ENCODE data around the gene VPS13A.
A peak's percentile ranks its signal among the peaks of the same experiment; 100 is the strongest.

VPS13A gene

DNA sequence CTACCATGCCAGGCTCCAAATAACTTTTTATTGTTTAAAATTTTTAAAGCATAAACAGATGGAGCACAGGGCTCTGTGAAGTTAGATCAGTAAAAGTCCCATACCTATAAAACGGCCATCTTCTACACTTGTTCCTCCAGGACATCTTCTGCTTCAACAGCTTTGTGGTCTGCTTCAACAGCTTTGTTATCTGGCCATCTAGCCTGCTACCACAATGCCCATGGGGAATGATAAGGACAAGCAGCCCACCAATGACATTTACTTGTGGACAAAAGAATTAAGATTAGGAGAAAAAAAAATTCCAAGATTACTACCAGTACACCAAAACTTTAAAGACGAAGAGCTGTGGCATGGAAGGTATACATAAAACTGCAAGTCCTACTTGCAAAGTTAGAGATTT, 2.2 kb upstream of the VPS13A start:
- no peak overlapping the region for H3K27ac ChIP-seq
- H3K36me3 ChIP-seq: no peaks in the 10 kb centered on the region

DNA sequence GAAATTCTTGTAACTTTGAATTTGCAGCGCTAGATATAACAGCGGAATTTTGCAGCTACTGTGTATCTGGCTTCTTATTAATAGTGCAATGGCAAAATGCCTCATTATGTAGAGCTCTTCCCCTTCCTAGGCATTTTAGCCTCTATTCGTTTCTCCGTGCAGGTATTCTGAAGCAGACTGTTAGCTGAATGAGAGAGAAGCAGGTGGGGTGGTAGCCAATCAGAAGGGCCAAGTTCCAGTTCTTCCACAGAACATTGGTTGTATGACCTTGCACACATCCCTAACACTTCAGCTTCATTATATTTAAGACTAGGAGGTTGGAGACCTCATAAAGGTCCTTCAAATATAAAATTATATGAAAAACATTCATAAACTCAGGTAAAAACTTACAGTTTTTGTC, 1.2 kb upstream of the VPS13A start:
- Histone ChIP-seq H3K9me3 (no peaks in the 10 kb centered on the region), H3K4me3 (ENCODE audit: low read depth in 1 of 2, low read length in 1 of 2) (no peak overlapping the region), H3K27ac (no peak overlapping the region), H3K27me3 (peaks cover 28% of the 10 kb centered on the region), H3K4me1 (ENCODE audit: control insufficient read depth in 1 of 2, insufficient read depth in 1 of 2, low read depth in 1 of 2, low read length in 1 of 2) (peaks cover 12 to 14% of the 10 kb centered on the region in 2 experiments), H3K36me3 (no peaks in the 10 kb centered on the region)
- TF ChIP-seq, protein P1, sequence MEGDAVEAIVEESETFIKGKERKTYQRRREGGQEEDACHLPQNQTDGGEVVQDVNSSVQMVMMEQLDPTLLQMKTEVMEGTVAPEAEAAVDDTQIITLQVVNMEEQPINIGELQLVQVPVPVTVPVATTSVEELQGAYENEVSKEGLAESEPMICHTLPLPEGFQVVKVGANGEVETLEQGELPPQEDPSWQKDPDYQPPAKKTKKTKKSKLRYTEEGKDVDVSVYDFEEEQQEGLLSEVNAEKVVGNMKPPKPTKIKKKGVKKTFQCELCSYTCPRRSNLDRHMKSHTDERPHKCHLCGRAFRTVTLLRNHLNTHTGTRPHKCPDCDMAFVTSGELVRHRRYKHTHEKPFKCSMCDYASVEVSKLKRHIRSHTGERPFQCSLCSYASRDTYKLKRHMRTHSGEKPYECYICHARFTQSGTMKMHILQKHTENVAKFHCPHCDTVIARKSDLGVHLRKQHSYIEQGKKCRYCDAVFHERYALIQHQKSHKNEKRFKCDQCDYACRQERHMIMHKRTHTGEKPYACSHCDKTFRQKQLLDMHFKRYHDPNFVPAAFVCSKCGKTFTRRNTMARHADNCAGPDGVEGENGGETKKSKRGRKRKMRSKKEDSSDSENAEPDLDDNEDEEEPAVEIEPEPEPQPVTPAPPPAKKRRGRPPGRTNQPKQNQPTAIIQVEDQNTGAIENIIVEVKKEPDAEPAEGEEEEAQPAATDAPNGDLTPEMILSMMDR (IDR thresholded peaks at IDR 0.05): no peak

More for the DNA sequence above, 2.2 kb upstream of the VPS13A start:
- Histone ChIP-seq H3K27me3 (peaks cover 28% of the 10 kb centered on the region), H3K4me3 (ENCODE audit: low read depth in 1 of 2, low read length in 1 of 2) (no peak overlapping the region), H3K9me3 (no peaks in the 10 kb centered on the region), H3K4me1 (ENCODE audit: control insufficient read depth in 1 of 2, insufficient read depth in 1 of 2, low read depth in 1 of 2, low read length in 1 of 2) (peaks cover 12 to 14% of the 10 kb centered on the region in 2 experiments)
- TF ChIP-seq, protein P1 (IDR thresholded peaks at IDR 0.05): no peak

DNA sequence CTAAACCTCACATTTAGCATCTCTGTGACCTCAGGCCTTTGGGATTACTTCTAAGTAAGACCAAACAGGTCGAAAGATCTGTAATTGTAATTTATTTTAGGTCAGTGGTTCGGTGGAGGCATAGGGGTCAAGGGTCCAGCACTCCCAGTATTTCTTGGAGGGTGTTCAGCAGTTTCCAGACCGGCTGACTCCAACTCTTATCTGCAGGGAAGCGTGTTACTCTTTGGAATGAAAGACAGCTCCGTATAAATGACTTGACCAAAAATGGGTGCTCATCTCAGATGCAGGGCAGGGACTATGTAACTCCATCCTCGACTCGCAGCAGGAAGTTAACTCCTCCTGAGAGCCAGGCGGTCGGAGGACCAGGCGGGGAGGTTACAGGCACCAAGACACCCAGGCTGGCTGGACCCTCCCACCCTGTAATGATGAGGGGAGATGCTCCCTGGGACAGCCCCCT, 620 bp upstream of the VPS13A start:
- Histone ChIP-seq H3K9me3 (no peaks in the 10 kb centered on the region), H3K27me3 (peaks cover 28% of the 10 kb centered on the region), H3K4me1 (ENCODE audit: control insufficient read depth in 1 of 2, insufficient read depth in 1 of 2, low read depth in 1 of 2, low read length in 1 of 2) (peaks cover 12 to 14% of the 10 kb centered on the region in 2 experiments), H3K27ac (peak overlapping the region; percentile 45), H3K36me3 (no peaks in the 10 kb centered on the region), H3K4me3 (ENCODE audit: low read depth in 1 of 2, low read length in 1 of 2) (peak overlapping the region; percentile 81 to 84)
- TF ChIP-seq, protein P1 (IDR thresholded peaks at IDR 0.05): no peak

DNA sequence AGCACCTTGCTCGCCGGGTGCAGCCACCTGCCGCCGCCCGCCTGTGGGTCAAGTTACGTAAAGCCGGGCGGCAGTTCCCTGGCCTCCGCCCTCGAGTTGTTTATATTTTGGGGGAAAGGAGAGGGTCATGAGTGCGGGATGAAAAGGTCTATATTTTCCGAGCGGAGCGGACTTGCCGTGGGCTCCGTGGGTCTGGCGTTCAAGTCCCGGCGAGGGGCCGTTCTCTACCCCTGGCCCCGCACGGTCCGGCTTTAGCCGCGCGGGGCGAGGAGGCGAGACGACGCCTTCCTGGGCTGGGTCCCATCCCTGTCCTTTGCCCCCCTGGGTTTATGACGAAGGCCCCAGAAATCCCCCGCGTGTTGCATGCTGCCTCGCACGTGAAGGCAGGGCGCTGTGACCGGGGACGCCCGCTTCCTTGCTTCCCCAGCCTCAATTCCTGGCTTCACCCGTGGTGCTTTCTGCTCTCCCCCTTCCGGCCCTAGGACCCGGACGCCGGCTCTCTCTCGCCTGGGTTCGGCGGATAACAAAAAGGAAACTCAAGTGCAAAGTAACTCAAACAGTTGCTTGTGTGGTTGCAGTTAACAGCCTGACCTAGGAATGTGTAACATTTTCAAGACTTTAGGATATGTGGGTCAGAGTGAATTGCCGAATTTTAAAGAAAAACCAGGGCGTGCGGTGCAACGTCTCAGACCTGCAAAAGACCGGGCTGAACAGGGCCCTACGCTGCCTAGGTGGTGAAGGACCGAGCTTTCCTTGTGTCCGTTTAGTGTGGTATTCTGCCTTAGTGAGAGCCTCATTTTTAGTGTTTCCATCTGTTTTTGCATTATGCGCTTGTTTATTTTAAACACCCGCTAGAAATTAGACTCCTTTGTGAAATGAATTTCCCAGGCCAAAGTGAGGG, 810 bp downstream of the VPS13A start:
- Histone ChIP-seq H3K27me3 (peaks cover 28% of the 10 kb centered on the region), H3K4me3 (ENCODE audit: low read depth in 1 of 2, low read length in 1 of 2) (peak overlapping the region; percentile 81 to 84), H3K27ac (peak overlapping the region; percentile 53), H3K4me1 (ENCODE audit: control insufficient read depth in 1 of 2, insufficient read depth in 1 of 2, low read depth in 1 of 2, low read length in 1 of 2) (peaks cover 12 to 14% of the 10 kb centered on the region in 2 experiments), H3K9me3 (no peaks in the 10 kb centered on the region), H3K36me3 (no peaks in the 10 kb centered on the region)
- TF ChIP-seq, protein P1 (IDR thresholded peaks at IDR 0.05): no peak

DNA sequence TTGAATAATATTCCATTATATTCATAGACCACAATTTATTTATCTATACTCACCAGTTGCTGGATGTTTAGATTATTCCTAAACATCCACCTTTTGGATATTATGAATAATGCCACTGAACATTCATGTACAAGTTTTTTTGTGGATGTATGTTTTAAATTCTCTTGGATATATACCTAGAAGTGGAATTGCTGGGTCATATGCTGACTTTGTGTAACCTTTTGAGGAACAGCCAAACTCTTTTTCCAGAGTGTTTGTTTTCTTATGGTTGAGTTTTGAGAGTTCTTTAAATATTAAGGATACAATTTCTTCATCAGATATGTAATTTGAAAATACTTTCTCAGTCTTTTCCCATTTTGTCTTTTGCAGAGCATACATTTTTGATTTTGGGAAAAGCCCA, 2.7 kb downstream of the VPS13A start:
- no peaks in the 10 kb centered on the region for H3K9me3 ChIP-seq
- H3K27me3 ChIP-seq: peaks cover 25% of the 10 kb centered on the region
- H3K36me3 ChIP-seq: no peaks in the 10 kb centered on the region
- H3K4me1 ChIP-seq (ENCODE audit: control insufficient read depth in 1 of 2, insufficient read depth in 1 of 2, low read depth in 1 of 2, low read length in 1 of 2): peaks cover 12 to 14% of the 10 kb centered on the region in 2 experiments
- no peak overlapping the region for H3K27ac ChIP-seq
- H3K4me3 ChIP-seq (ENCODE audit: low read depth in 1 of 2, low read length in 1 of 2): no peak overlapping the region
- TF ChIP-seq, protein P1 (IDR thresholded peaks at IDR 0.05): no peak
